Lung (tissue), 12 donors: Measurements from ENCODE around the gene STIMATE. TPM values are rescaled to one million over a fixed set of nuclear protein-coding genes. Genes with fewer than 3 reads are reported as not detected.

Experiments used
- ATAC-seq: fragments of 200-7000 bp; cut with Tn5 transposase; one replicate; pipeline ENCODE4 v1.9.1; 2020; ENCODE audit warnings: moderate number of reproducible peaks; ENCODE audit not compliant: insufficient read depth, low FRiP score
- DNase-seq, 3 donors: peaks; one replicate each; pipeline ENCODE4 v3.0.0-alpha.2; 2013 to 2017
- H3K27ac ChIP-seq, 2 donors: one replicate each; pipeline ENCODE4 v1.5.1; 2013; ENCODE audit warnings: mild to moderate bottlenecking in 2 of 2, moderate library complexity in 2 of 2, control low read depth in 1 of 2, inconsistent platforms in 1 of 2, low read depth in 1 of 2, low read length in 1 of 2
- H3K27me3 ChIP-seq, 3 donors: one replicate each; pipeline ENCODE4 v1.5.1; 2013; ENCODE audit warnings: low read length in 2 of 3; ENCODE audit not compliant: control insufficient read depth in 3 of 3, insufficient read depth in 3 of 3
- H3K36me3 ChIP-seq, 4 donors: one replicate each; pipeline ENCODE4 v1.5.1; 2013; ENCODE audit warnings: low read length in 4 of 4, mild to moderate bottlenecking in 1 of 4, moderate library complexity in 1 of 4; ENCODE audit not compliant: control insufficient read depth in 4 of 4, insufficient read depth in 4 of 4
- H3K4me1 ChIP-seq, 5 donors: one replicate each; pipeline ENCODE4 v1.5.1; 2013; ENCODE audit warnings: low read length in 5 of 5, mild to moderate bottlenecking in 2 of 5, moderate library complexity in 1 of 5; ENCODE audit not compliant: control insufficient read depth in 5 of 5, insufficient read depth in 5 of 5
- H3K4me3 ChIP-seq: one replicate; pipeline ENCODE4 v1.5.1; 2013; ENCODE audit warnings: mild to moderate bottlenecking, control low read depth, moderate library complexity
- H3K9ac ChIP-seq, 2 donors: one replicate each; pipeline ENCODE4 v1.5.1; 2013; ENCODE audit warnings: low read length in 2 of 2, control low read depth in 1 of 2; ENCODE audit not compliant: insufficient read depth in 1 of 2
- H3K9me3 ChIP-seq, 4 donors: one replicate each; pipeline ENCODE4 v1.5.1; 2013; ENCODE audit warnings: low read length in 3 of 4, mild to moderate bottlenecking in 1 of 4, moderate library complexity in 1 of 4; ENCODE audit not compliant: control insufficient read depth in 4 of 4, insufficient read depth in 3 of 4
- CTCF ChIP-seq: IDR thresholded peaks from 2 replicates; pipeline ENCODE4 v1.5.1; 2012; ENCODE audit warnings: mild to moderate bottlenecking; ENCODE audit errors: control extremely low read depth, extremely low read depth
- WGBS, 2 donors: extraction: QIAGEN DNeasy Blood & Tissue Kit; methylation state at CpG; one replicate each; pipeline ENCODE4 v1.1.7; 2013; 5-methylcytosine and 5-hydroxymethylcytosine counted together
- polyA plus RNA-seq, 2 donors: library from polyadenylated mRNA; stranded (reverse); fragments of 200-250 nt; gene quantifications; one replicate each; pipeline ENCODE4 v1.2.1, GENCODE V29; 2013
- total RNA-seq, 2 donors: library from RNA; depleted of rRNA in 1 of 2; stranded (reverse); fragments of >200 nt in 1 of 2; gene quantifications; one replicate each; pipeline ENCODE4 v1.2.1, GENCODE V29; 2014 to 2021
- donor health status: control.
- donor health status: control.
- donor health status: Bipolar disorder and iron deficiency.
- donor health status: healthy.
- donor health status: DM: yes; HTN: yes; CAD: no.

Gene STIMATE
- total and polyA plus RNA-seq, 4 donors, result 18.6 to 62.5 (median 20.5) TPM

DNA sequence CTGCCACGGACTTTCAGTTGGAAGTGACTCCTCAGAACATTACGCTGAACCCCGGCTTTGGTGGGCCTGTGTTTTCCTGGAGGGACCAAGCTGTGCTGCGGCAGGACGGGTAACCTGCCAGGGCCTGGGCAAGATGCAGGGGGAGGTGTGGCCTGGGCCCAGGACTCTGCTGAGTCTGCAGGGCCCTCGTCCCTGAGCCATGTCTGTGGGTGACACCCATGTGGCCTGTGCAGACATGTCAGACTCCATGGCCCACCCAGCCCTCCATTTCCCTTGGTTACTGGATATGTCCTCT is 107.7 kb downstream of the STIMATE start:
- DNase-seq, result no peak
- H3K4me1 ChIP-seq, result no peaks in the 10 kb centered on the region
- H3K36me3 ChIP-seq, result no peaks in the 10 kb centered on the region
- no peak overlapping the region for H3K4me3 ChIP-seq
- H3K27me3 ChIP-seq, result no peaks in the 10 kb centered on the region
- no peak for TF ChIP-seq CTCF
- no peak for ATAC-seq
- 88 to 93% methylated on average over 6 of the region's 6 CpGs for WGBS, 2 donors
- no peaks in the 10 kb centered on the region for H3K9me3 ChIP-seq
- no peak overlapping the region for H3K9ac ChIP-seq
- H3K27ac ChIP-seq, result no peak overlapping the region

GRCh38 chr3:52788890-52789745 is 108.2 kb downstream of the STIMATE start:
- TF ChIP-seq CTCF, result no peak
- WGBS, 2 donors, result 82 to 90% methylated on average over 16 of the region's 16 CpGs
- no peak for ATAC-seq

DNA sequence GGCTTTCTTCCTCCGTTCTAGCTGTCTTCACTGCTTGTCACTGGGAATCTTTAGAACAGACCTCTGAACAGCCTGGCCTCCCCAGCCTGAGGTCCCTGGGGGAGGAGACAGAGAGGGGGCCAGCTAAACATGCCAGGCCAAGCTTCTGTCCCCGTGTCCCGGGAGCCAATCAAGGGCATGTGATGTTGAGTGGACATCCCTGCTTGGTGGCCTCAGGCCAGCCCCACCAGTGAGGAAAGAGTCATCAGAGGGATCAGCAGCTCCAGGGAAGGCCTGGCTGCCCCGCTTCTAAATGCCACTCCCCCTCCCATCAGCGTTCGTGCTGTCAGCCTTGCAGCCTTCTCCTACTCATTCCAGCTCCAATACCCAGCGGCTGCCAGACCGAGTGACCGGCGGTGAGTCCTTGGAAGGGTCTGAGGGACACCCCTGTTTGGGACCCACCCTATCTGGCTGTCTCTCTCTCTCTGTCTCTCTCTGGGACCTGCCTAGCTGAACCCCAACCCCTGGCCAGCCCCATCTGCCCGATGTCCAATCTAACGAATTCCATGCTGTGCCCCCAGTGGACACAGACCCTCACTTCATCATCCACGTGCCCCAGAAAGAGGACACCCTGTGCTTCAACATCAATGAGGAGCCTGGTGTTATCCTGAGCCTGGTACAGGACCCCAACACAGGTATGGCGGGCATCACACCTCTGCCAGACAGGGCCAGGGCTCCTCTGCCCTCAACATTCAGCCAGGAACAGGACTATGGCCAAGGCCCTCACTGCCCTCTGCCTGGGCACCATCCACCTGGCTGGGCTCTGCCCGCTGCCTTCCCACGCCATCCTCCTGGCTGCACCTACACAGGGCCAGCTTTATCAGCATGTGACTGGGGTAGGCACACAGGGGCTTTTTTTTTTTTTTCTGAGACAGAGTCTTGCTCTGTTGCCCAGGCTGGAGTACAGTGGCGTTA is 109.4 kb downstream of the STIMATE start:
- no peak overlapping the region for H3K4me3 ChIP-seq
- TF ChIP-seq CTCF, result no peak
- H3K27ac ChIP-seq, result no peak overlapping the region
- no peaks in the 10 kb centered on the region for H3K36me3 ChIP-seq
- no peaks in the 10 kb centered on the region for H3K9me3 ChIP-seq
- ATAC-seq, result no peak
- peak in 1 of 3 donors; percentile 30 for DNase-seq
- WGBS, 2 donors, result 75 to 85% methylated on average over 17 of the region's 17 CpGs
- H3K27me3 ChIP-seq, result no peaks in the 10 kb centered on the region
- no peak overlapping the region for H3K9ac ChIP-seq
- no peaks in the 10 kb centered on the region for H3K4me1 ChIP-seq

More at GRCh38 chr3:52788890-52789745, 108.2 kb downstream of the STIMATE start:
- no peak overlapping the region for H3K4me3 ChIP-seq
- DNase-seq, result no peak
- no peak overlapping the region for H3K9ac ChIP-seq
- no peaks in the 10 kb centered on the region for H3K36me3 ChIP-seq
- no peak overlapping the region for H3K27ac ChIP-seq
- H3K27me3 ChIP-seq, result no peaks in the 10 kb centered on the region
- no peaks in the 10 kb centered on the region for H3K4me1 ChIP-seq
- H3K9me3 ChIP-seq, result no peaks in the 10 kb centered on the region
